HG02870 (cell line): ENCODE data around the gene AMHR2.

Source experiments
- ATAC-seq: cut with Tn5 transposase; IDR thresholded peaks from one replicate; pipeline ENCODE4 v1.9.1; 2021; ENCODE audit warnings: mild to moderate bottlenecking, moderate library complexity; ENCODE audit not compliant: unreplicated experiment

AMHR2 gene

GRCh38 chr12:53479331-53479730 is 55.7 kb downstream of the AMHR2 start:
- no peak for ATAC-seq

GRCh38 chr12:53480491-53481442 is 57.1 kb downstream of the AMHR2 start:
- no peak for ATAC-seq
